AML-193 (cell line): ENCODE results near the gene NTSR2.
A peak's percentile ranks its signal among the peaks of the same experiment; 100 is the strongest.

ENCODE experiments used
- DNase-seq, 2 experiments: peaks; one replicate each; lab custom pipeline; 2025; lab: John Stamatoyannopoulos, UW

Gene NTSR2

DNA sequence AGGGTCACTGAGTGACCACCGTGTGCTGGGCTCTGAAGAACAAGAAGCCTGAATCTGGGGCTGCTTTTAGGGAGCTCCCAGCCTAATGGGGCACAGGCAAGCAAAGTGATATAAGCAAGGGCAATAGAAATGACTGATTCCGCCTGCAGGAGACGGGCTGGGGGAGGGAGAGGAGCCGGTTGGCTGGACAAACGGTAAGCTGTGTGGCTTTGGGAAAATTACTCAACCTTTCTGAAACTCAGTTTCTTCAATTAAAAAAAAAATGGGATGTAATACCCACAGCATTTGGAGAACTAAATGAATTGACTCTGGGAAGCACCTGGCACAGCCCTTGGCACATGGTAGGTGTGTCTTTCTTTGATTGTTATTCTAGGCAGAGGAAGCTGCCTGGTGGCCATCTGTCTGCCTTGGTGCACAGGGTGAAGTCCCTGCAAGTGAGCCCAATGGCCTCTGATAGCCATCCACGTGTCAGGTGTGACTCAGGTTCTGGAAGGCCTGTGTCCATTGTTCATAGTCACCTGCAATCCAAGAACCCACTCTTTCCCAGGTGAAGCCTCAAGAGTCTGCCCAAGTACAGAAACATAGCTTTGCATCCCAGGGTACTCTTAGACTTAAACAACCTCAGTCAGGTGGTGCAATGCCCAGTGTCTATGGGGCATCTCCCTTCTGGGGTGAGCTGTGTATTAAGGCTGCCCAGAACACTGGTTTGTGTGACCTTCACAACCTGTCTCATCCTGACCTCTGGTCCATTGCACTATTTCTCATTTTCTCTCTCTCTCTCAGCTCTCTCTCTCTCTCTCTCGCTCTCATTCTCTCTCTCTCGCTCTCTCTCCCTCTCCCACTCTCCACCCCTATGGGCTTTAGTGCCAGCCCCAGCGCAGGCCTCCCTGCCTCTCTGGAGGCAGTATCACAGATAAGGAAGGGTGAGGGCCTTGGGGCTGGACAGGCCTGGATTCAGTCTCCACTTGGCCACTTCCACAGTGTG is 30.0 kb upstream of the NTSR2 start:
- no peak for DNase-seq

- no peak for DNase-seq
Observed at GRCh38 chr2:11698009-11698922, 28.3 kb upstream of the NTSR2 start.

GRCh38 chr2:11697103-11697871 is 27.3 kb upstream of the NTSR2 start:
- no peak for DNase-seq

DNA sequence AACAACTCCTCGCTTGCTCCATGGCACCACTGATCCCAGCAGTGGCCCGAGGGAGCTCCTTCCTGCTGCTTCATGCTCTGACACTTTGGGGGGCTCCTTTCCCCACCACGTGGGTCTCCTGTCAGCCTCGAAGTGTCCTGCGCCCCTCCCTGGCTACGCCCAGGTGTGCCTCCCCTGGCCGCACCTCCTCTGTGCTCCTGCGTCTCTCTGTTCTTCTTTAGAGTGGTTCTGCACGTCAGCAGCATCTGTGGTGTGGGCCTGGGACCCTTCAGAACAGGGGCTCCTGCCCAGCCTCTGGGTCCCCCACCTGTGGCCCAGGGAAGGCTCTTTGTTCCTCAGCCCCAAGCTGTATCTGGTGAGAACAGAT is 26.7 kb upstream of the NTSR2 start:
- DNase-seq = no peak

GRCh38 chr2:11695576-11695975 is 25.6 kb upstream of the NTSR2 start:
- DNase-seq = no peak

GRCh38 chr2:11692966-11693521 is 23.0 kb upstream of the NTSR2 start:
- DNase-seq = peak; percentile 59 to 61

DNA sequence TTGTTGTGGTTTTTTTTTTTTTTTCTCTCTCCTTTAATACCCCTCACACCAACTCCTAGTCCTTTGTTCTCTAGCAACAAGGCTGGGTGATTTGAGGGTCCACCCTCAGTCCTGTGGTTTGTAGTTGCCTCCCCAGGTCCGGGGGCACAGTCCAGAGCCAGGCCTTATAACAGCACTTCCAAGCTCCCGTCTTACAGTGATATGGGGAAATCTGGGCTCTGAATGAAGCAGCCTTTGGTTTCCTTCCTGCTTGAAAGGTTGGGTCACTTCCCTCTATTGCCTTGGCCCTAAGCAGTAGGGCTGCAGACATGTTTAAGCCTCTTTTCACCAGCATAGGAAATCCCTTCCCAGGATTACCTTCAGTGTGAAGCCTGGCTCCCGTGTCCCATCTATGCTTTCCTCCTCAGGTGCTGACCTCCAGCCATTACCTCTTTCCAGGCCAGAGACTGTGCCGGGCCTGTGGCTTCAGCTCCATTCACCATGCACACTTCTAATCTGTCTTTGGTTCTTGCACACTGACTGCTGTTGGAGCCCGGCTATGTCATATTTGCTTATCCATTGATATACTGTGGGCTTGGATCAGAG is 21.2 kb upstream of the NTSR2 start:
- DNase-seq = peak; percentile 27 to 38

DNA sequence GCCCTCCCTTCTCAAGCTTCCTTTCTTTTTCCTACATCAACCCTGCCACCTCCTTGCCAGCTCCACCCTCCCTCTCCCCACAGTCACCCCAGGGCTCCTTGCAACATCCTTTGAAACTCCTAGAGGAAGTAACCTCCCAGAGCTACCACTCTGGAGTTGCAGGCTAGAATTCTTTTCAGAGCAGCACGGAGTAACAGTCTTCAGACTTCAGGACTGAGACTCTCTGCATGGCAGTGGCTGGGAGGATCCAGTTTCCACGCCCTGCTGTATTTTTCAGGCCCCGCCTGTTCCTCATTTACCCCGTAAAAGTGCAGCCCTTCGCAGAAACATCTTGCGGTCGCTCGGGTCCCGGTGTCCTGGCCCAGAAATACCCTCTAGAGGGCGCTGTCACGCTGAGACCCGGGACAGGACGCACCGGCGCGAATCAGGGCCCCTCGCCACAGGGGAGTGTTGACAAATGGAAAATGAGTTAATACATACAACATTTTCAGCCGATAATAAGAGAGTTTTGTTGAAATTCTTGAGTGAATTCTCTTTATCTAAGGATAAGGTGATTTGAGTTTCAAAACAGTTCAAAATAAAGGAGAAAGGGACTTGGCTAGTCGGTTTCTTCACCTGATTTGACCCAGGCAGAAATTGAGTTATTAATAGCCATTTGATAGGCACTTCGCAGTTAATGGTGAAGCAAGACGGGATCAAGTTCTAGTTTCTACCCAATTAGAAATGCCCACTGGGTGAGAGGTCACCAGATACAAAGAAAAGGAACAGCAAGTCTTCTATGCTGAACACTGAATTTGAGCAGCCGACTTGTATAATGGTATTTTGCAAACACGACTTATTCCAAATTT is 18.5 kb upstream of the NTSR2 start:
- DNase-seq = peak; percentile 86 to 90

DNA sequence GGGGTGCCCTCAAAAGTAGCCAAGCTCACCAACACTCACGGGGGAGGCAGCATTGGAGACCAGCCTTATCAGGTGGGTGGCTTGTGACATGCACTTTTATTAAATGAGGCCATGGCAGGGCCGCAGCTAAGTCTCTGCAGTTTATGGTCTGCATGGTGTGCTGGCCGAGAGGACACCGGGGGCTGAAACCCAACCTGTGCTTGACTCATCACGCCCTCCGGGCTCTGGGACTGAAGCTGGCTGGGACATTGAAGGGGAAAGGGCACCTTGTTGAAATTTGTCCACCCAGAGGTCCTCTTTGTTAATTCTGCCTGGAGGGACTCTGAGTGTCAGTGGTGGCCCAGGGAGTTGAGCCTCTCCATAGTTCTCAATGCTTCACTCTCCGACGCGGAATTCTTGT is 17.7 kb upstream of the NTSR2 start:
- DNase-seq = no peak

DNA sequence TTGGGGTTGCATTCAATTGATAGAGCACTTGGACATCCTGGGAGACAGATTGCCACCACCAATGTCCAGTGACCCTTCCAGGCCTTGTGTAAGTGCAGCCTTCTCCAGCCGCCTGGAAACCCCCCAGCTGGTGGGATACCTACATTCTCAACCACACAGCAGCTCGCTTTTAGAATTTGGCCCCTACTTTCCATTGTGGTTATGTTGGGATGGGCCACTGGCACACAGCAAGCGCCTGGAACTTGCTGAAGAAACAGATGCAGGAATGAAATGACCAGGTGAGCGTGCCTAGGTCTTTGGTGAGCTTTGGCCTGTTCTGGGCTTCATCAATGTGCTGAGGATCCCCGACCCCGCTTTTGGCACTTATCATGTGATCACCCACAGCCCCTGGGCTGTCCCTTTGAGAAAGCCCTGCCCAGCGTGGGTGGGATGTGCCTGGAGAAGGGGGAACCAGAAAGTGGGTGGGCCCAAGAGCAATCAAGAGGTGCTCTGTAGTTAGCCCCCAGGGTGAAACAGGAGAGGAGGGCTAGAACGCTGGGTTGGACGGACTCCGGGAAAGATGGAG is 16.0 kb upstream of the NTSR2 start:
- DNase-seq = no peak

GRCh38 chr2:11684894-11685460 is 15.0 kb upstream of the NTSR2 start:
- DNase-seq = no peak

GRCh38 chr2:11683966-11684365 is 14.0 kb upstream of the NTSR2 start:
- no peak for DNase-seq

DNA sequence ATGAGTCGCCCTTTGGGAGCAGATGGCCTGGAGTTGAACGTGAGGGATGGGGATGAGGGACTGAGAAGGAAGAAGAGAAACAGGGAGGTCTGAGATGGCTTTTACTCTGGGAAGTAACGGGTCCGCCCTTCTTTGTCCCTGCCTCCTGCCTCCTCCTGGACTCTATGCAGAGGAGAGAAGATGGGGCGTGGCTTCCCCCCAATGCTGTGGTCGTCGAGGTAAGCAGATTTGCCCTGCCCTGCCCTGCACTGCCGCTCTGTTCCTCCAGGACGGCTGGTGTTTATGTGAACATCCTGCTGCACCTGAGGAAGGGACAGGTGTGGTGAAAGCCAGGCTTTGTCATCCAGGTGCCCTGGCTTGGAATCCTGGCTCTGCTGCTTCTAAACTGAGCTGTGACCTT is 13.5 kb upstream of the NTSR2 start:
- DNase-seq = no peak

DNA sequence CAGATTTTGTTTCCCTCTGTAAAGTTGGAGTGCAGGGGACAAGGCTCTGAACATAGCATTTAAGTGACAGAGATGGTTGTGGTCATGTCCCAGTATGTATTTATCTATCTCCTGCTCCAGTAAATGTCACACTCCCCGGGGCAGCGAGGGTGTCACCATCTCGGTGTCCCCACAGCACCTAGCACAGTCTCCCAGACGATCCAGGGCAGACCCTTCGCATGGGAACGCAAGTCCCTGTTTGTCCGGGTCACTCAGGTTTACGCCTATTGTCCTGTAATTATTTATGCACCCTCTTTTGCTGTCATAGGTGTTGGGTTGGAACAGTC is 12.6 kb upstream of the NTSR2 start:
- no peak for DNase-seq

GRCh38 chr2:11681722-11682589 is 12.0 kb upstream of the NTSR2 start:
- DNase-seq = peak in 1 of 2 experiments; percentile 6

- DNase-seq = no peak
Observed at GRCh38 chr2:11680901-11681721, 11.1 kb upstream of the NTSR2 start.

GRCh38 chr2:11680182-11680900 is 10.3 kb upstream of the NTSR2 start:
- no peak for DNase-seq
